SK-N-MC (cell line): Measurements from ENCODE around the gene SIDT2.

Experiments
- EZH2 ChIP-seq: fragments of 200-600 bp; sonication (generic); IDR thresholded peaks from one replicate; pipeline ENCODE4 v1.6.1; 2017; ENCODE audit warnings: antibody characterized with exemption
- POLR2AphosphoS5 ChIP-seq: IDR thresholded peaks from 2 replicates; pipeline ENCODE4 v1.6.1; 2012; ENCODE audit warnings: mild to moderate bottlenecking, low read depth, low read length, borderline replicate concordance

GRCh38 chr11:117179048-117179999 is 781 bp downstream of the SIDT2 start:
- TF ChIP-seq POLR2AphosphoS5 (no peak), EZH2 (no peak)
